Hair follicle dermal papilla cell (primary cell): ENCODE results near the gene TECPR1. TPM values are rescaled to one million over a fixed set of nuclear protein-coding genes. Genes with fewer than 3 reads are reported as not detected.

Experiments used
- total RNA-seq: library from RNA; depleted of rRNA; stranded (reverse); fragments of >200 nt; gene quantifications from 2 replicates; pipeline ENCODE4 v1.2.3, GENCODE V29; 2012

Gene TECPR1
- 22.5 and 28.6 TPM in 2 replicates for total RNA-seq

GRCh38 chr7:98251601-98252424, at the start of gene TECPR1:
TSS of gene TECPR1 (minus strand) at chr7:98252232. CDS start at chr7:98246146, 6,086 bp downstream.

GRCh38 chr7:98280791-98281756, 29.0 kb upstream of the TECPR1 start, which contains the start of gene BRI3:
TSS of gene BRI3 (plus strand) at chr7:98281686. CDS start at chr7:98281796, 110 bp downstream.

GRCh38 chr7:98211221-98211675, 40.8 kb downstream of the TECPR1 start, which contains the start of gene BHLHA15:
TSS of gene BHLHA15 (plus strand) at chr7:98211439. CDS start at chr7:98212310, 871 bp downstream.

Other genes with a start within 250 kb of the TECPR1 start
- gene LMTK2, start 145.4 kb downstream of the TECPR1 start, total RNA-seq = 11.2 and 11.8 TPM in 2 replicates
- not detected in 2 replicates for gene BHLHA15, start 40.8 kb downstream of the TECPR1 start, total RNA-seq
- gene BRI3, start 29.5 kb upstream of the TECPR1 start, total RNA-seq = 62.6 and 62.7 TPM in 2 replicates
- 5.8 and 6.7 TPM in 2 replicates for gene BAIAP2L1, start 148.9 kb upstream of the TECPR1 start, total RNA-seq